ENCODE measurements around the gene DMD.
"Not testable (repeated sequence)": the region's sequence is repeated elsewhere in the genome, so short reads cannot be mapped to it uniquely, and the experiment has no call there.

Gene DMD

DNA sequence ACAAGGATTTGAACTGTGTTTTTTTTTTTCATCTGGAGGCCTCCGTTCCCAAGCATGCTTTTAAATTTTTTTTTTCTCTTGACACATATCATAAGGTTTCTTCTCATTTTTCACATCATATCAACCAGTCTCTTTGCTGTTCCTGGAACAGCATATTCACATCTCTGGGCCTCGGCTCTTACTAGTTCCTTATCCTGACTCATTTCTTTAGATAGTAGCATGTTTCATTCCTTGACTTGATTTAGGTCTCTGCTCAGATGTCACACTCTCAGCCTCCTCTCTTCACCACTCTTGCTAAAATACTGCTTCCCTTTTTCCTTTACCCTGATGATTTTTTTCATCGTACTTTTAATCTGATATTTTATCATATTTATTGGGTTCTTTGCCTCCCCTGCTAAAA lies 1163.1 kb downstream of the DMD start:
- DNase-seq (ENCODE audit: low read depth, low spot score), result no peak

GRCh38 chrX:32045149-32045548 lies 1166.2 kb downstream of the DMD start:
- DNase-seq (ENCODE audit: low read depth, low spot score), result no peak

GRCh38 chrX:32041181-32041580 lies 1170.2 kb downstream of the DMD start:
- no peak for DNase-seq (ENCODE audit: low read depth, low spot score)

GRCh38 chrX:32026772-32027171 lies 1184.6 kb downstream of the DMD start:
- DNase-seq (ENCODE audit: low read depth, low spot score), result no peak

GRCh38 chrX:32024072-32024471 lies 1187.3 kb downstream of the DMD start:
- no peak for DNase-seq (ENCODE audit: low read depth, low spot score)

DNA sequence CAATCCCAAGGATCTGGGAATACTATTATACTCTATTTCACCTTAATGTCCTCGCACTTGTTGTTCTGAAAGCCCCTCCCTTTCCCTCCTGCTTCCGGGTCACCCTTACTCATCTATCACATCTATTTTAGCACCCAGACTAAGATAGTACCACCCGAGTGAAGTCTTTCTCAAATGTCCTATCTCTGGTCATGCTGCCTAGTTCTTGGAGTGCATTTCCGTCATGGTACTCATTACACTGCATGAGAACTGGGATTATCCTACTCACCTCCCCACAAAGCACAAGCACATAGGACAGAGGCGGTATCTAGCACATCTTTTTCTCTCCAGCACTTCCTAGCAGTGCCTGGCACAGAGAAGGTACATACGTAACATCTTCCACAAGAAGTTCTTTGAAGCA lies 1195.2 kb downstream of the DMD start:
- no peak for DNase-seq (ENCODE audit: low read depth, low spot score)

GRCh38 chrX:32010948-32011347 lies 1200.4 kb downstream of the DMD start:
- DNase-seq (ENCODE audit: low read depth, low spot score), result no peak

GRCh38 chrX:32010212-32010611 lies 1201.1 kb downstream of the DMD start:
- DNase-seq (ENCODE audit: low read depth, low spot score), result no peak

DNA sequence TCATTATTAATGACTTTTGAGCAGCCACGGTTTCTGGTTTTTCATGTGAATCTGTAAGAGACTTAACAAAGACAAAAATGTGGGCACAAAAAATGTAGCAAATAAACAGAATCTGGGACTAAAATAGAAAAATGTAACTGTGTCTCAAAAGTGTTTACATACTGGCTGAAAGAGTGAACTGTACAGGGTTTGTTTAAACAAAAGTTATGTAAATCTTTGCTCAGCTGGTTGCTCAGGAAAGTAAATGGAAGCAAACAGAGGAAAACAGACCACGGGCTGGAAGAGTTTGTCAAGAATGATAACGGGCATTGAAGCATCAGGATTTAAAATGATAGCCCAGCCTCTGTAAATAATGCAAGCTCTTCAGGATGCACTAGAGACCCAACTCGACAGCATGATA lies 1217.7 kb downstream of the DMD start:
- no peak for DNase-seq (ENCODE audit: low read depth, low spot score)

- DNase-seq (ENCODE audit: low read depth, low spot score), result no peak
Measured at GRCh38 chrX:31988975-31989374, 1222.4 kb downstream of the DMD start.

GRCh38 chrX:31981546-31982062 lies 1229.7 kb downstream of the DMD start:
- DNase-seq (ENCODE audit: low read depth, low spot score), result no peak

DNA sequence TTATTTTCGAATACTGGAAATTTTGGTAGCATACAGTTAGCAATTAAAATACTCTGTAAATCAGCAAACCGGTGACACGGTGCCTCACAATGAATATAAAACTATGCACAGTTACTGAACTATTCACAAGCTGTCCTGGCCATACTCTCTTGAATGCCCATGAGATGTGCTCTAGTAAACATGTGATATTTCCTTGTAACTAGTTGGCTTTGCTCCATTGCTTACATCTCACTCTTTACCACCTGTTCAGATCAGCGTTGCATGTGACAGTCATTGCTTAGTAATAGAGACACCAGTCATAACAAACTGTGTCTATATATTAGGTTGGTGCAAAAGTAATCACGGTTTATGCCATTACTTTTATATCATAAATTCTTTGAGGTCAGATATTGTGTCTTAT lies 1241.6 kb downstream of the DMD start:
- DNase-seq (ENCODE audit: low read depth, low spot score), result no peak

DNA sequence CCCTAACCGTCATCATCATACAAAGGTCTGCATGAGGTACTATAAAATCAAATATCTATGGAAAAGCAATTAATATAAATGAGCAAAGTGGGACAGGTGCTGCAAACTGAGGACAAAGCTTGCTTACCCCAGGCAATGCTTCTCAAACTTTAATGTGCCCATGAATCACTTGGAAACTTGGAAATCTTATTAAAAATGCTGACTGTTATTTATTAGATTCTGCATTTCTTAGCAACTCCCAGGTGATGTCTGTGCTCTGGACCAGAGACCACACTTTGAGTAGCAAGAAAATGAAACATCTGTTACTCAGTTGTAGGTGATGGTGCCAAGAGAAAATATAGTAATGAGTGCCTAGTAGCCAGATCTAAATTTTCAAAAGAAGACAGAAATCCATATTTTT lies 1249.1 kb downstream of the DMD start:
- DNase-seq (ENCODE audit: low read depth, low spot score), result no peak

- DNase-seq (ENCODE audit: low read depth, low spot score), result no peak
Measured at GRCh38 chrX:31934842-31935370, 1276.4 kb downstream of the DMD start.

- DNase-seq (ENCODE audit: low read depth, low spot score), result no peak
Measured at GRCh38 chrX:31934015-31934414, 1277.3 kb downstream of the DMD start.

- DNase-seq (ENCODE audit: low read depth, low spot score), result no peak
Measured at GRCh38 chrX:31932769-31933168, 1278.6 kb downstream of the DMD start.

GRCh38 chrX:31932320-31932719 lies 1279.0 kb downstream of the DMD start:
- DNase-seq (ENCODE audit: low read depth, low spot score), result not testable (repeated sequence)

GRCh38 chrX:31931225-31931624 lies 1280.1 kb downstream of the DMD start:
- DNase-seq (ENCODE audit: low read depth, low spot score), result no peak

DNA sequence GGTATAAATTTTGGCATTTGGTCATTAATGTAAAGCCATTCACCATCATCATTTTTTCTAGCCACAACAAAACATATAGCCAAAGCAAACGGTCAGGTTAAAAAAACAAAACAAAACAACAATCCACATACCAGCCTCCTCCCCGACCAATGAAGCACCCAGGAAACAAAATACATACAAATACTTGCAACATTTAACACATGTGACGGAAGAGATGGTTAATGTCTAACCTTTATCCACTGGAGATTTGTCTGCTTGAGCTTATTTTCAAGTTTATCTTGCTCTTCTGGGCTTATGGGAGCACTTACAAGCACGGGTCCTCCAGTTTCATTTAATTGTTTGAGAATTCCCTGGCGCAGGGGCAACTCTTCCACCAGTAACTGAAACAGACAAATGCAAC lies 1282.0 kb downstream of the DMD start:
- no peak for DNase-seq (ENCODE audit: low read depth, low spot score)

DNA sequence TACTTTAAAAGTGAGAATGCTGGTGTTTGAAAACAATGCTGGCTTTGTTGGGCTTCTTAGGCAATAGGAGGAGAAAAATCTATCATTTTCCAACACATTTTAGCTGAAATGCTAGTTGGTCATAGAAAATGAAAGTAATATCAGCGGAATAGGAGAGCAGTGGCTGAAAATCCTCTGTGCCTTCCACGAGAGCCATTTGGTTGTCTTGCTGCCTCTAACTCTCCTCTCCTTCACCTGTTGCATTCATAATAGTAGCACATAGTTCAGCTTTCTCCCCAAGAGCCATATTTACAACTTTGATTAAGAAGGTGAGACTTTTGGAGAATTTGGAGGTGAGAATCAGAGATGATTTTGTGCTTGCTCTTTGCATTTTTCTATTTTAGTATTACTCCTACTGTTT lies 1290.1 kb downstream of the DMD start:
- no peak for DNase-seq (ENCODE audit: low read depth, low spot score)

DNA sequence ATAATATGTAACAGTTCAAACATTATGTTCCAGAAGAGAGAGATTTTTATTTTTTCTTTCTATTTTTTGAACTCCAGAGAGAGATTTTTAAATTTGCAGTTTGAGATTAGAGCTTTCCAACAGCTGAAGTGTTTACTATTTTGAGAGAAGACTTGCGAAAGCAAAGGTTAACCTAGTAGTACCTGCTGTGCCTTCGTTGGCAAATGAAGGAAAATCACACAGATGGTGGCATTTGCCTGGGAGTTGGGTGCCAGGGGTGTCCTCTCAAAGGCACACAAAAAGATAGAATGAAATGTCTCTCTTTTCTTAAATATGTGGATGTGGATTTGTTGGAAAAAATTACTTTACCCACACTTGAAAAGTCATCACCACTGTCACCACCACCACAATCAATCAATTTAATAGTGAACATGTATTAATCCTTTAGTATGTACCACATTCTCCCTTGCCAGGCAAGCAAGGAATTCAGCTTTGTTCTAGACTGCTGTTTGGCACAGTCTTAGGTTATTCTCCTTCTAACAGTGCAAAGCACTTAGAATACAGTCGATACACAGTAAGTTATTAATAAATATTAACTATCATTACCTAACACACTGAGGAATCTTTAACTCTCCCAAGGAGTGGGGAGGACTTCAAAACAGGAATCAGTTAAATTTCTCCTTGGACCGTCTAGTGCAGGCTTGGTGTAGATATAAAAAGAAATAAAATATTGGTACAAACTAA lies 1301.3 kb downstream of the DMD start:
- no peak for DNase-seq (ENCODE audit: low read depth, low spot score)

DNA sequence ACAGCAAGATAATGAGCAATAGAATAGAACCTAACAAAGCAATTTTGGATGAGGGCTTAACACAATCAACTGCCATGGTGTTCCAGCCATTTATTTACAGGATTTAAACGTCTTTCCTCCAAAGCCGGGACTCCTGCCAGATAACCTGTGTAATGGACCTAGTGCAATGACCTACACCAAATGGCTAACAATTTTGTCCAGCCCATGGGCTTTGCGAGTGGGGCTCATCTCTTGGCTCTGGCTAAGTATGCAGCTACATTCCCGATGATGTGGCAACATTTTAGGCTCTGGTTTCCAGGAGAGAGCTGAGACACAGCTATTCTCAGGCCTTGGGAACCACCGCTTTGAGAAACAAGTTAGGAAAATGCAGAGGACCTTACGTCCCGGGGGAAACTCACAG lies 1317.2 kb downstream of the DMD start:
- DNase-seq (ENCODE audit: low read depth, low spot score), result no peak

- DNase-seq (ENCODE audit: low read depth, low spot score), result no peak
Measured at GRCh38 chrX:31893525-31893924, 1317.8 kb downstream of the DMD start.

- DNase-seq (ENCODE audit: low read depth, low spot score), result no peak
Measured at GRCh38 chrX:31889088-31889487, 1322.3 kb downstream of the DMD start.
